ENCODE results near the gene NBPF9.
"Not testable (repeated sequence)": the region's sequence is repeated elsewhere in the genome, so short reads cannot be mapped to it uniquely, and the experiment has no call there.

NBPF9 gene

DNA sequence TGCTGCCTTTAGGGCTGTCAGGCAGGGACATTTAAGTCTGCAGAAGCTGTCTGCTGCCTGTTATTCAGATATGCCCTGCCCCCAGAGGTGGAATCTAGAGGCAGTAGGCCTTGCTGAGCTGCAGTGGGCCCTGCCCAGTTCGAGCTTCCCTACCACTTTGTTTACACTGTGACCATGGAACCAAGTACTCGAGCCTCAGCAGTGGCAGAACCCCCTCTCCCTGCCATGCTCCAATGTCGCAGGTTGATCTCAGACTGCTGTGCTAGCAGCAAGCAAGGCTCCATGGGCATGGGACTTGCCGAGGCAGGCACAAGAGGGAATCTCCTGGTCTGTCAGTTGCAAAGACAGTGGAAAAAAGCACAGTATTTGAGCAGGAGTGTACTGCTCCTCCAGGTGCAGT lies 60.3 kb downstream of the NBPF9 start:
- not testable (repeated sequence) for H3K27me3 Mint-ChIP-seq; H3K4me1 Mint-ChIP-seq; H3K27ac Mint-ChIP-seq; H3K36me3 Mint-ChIP-seq (ENCODE audit: low read depth); DNase-seq; ATAC-seq; H3K9me3 Mint-ChIP-seq; H3K4me3 Mint-ChIP-seq

DNA sequence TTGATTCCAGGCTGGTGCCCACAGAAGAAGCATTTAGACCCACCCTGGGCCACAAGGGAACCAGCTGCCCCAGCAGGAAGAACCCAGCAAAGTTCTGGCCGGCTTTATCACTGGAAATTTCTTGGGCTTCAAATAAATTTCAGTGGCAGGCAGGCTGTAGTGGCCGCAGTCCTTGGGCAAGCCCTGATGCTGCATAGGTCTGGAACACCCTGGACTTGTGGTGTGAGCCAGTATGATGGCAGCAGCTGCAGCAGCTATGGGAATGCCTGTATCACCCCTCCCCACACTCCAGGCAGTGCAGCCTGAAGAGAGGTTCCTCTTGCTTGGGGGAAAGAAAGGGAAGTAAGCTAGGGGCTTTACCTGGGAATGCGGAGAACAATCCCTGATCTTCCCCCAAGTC lies 69.4 kb downstream of the NBPF9 start:
- not testable (repeated sequence) for H3K27ac Mint-ChIP-seq; H3K4me3 Mint-ChIP-seq; DNase-seq; H3K9me3 Mint-ChIP-seq; H3K36me3 Mint-ChIP-seq (ENCODE audit: low read depth); H3K27me3 Mint-ChIP-seq; H3K4me1 Mint-ChIP-seq; ATAC-seq

GRCh38 chr1:149024327-149024726 lies 79.0 kb downstream of the NBPF9 start:
- H3K9me3 Mint-ChIP-seq; H3K36me3 Mint-ChIP-seq (ENCODE audit: low read depth); H3K4me3 Mint-ChIP-seq; ATAC-seq; H3K27me3 Mint-ChIP-seq; DNase-seq; H3K4me1 Mint-ChIP-seq; H3K27ac Mint-ChIP-seq: not testable (repeated sequence)

DNA sequence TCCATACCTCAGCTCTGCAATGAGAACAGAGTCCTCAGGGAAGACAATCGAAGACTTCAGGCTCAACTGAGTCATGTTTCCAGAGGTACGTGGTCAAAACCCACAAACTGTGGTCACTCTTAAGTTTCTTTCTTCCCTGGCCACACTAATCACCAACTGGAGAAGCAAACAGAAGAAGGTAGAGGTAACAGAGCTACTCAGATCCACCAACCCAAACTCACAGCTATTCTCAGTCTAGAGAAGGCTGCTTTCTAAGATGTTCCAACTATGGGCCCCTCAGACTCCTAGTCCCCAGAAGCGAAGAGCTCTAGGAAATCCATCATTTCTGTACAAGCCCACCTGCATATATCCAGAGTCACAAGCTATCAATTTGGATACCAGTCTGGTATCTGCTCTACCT lies 84.8 kb downstream of the NBPF9 start:
- not testable (repeated sequence) for H3K4me3 Mint-ChIP-seq; H3K36me3 Mint-ChIP-seq (ENCODE audit: low read depth); H3K27ac Mint-ChIP-seq; DNase-seq; H3K4me1 Mint-ChIP-seq; H3K9me3 Mint-ChIP-seq; H3K27me3 Mint-ChIP-seq
- peak; percentile 59 for ATAC-seq

DNA sequence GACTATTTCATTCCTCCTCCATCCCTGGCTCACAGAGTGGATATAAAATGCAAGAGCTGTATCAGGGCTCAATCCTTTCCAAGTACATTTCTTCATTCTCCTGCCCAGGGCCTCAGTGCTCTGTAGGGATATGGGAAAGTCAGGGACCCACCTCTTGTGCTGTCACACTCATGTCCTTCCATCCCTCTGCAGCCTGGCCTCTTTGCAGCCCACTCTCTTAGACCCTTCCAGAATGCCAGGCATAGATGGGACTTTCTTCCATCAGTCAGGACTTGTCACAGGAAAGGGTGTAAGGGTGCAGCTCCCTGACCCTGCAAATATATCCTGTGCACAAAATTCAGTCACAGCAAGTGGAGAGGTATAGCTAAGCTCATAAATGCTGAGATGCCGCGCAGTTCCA lies 86.7 kb downstream of the NBPF9 start:
- H3K27ac Mint-ChIP-seq; DNase-seq; H3K36me3 Mint-ChIP-seq (ENCODE audit: low read depth); H3K4me1 Mint-ChIP-seq; ATAC-seq; H3K4me3 Mint-ChIP-seq; H3K27me3 Mint-ChIP-seq; H3K9me3 Mint-ChIP-seq: not testable (repeated sequence)

DNA sequence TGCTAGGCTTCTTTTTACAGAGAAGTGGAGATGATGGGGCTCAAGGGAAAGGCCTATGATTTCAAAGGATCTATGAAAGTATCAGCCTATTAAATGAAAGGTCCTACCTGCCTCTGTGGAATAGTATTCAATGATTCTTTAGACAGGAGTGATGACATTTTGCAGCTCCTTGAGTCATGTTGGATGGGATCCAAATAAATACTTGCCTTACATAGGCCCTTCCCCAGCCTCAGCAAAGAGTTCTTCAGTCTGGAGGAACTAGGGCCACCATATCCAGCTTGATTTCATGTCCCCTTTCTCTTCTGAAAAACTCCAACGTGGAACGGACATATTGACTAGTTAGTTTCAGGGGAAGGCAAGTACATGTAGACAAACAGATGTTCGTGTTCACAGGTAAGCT lies 87.8 kb downstream of the NBPF9 start:
- H3K36me3 Mint-ChIP-seq (ENCODE audit: low read depth); H3K4me1 Mint-ChIP-seq; H3K27ac Mint-ChIP-seq; H3K27me3 Mint-ChIP-seq; ATAC-seq; DNase-seq; H3K9me3 Mint-ChIP-seq; H3K4me3 Mint-ChIP-seq: not testable (repeated sequence)

DNA sequence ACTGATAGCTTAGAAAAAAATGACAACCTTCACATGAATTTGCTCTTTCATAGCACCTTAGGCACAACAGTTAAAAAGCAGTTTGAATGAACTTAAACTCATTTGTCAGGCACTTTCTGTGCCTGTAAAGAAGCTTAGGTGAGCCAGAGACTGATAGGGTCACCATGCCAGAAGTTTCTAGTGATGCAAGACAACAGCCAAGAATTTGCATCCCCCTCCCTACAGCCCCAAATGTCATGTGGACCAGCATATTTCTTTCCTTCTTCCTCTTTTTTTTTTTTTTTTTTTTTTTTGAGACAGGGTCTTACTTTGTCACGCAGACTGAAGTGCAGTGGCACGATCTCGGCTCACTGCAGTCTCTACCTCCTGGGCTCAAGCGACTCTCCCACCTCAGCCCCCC lies 89.8 kb downstream of the NBPF9 start:
- not testable (repeated sequence) for H3K27me3 Mint-ChIP-seq; H3K4me1 Mint-ChIP-seq; DNase-seq; H3K9me3 Mint-ChIP-seq; ATAC-seq; H3K4me3 Mint-ChIP-seq; H3K36me3 Mint-ChIP-seq (ENCODE audit: low read depth); H3K27ac Mint-ChIP-seq

- H3K9me3 Mint-ChIP-seq; H3K4me3 Mint-ChIP-seq; DNase-seq; H3K27me3 Mint-ChIP-seq; H3K4me1 Mint-ChIP-seq; H3K36me3 Mint-ChIP-seq (ENCODE audit: low read depth); H3K27ac Mint-ChIP-seq; ATAC-seq: not testable (repeated sequence)
Measured at GRCh38 chr1:149012599-149012998, 90.8 kb downstream of the NBPF9 start.

GRCh38 chr1:149009761-149010160 lies 93.6 kb downstream of the NBPF9 start:
- not testable (repeated sequence) for ATAC-seq; H3K27me3 Mint-ChIP-seq; H3K36me3 Mint-ChIP-seq (ENCODE audit: low read depth); H3K9me3 Mint-ChIP-seq; DNase-seq; H3K4me1 Mint-ChIP-seq; H3K27ac Mint-ChIP-seq; H3K4me3 Mint-ChIP-seq

GRCh38 chr1:149008769-149009168 lies 94.6 kb downstream of the NBPF9 start:
- not testable (repeated sequence) for H3K36me3 Mint-ChIP-seq (ENCODE audit: low read depth); H3K4me3 Mint-ChIP-seq; H3K27me3 Mint-ChIP-seq; H3K27ac Mint-ChIP-seq; H3K4me1 Mint-ChIP-seq; H3K9me3 Mint-ChIP-seq; DNase-seq; ATAC-seq

- H3K9me3 Mint-ChIP-seq; H3K4me3 Mint-ChIP-seq; DNase-seq; H3K27me3 Mint-ChIP-seq; H3K27ac Mint-ChIP-seq; ATAC-seq; H3K36me3 Mint-ChIP-seq (ENCODE audit: low read depth); H3K4me1 Mint-ChIP-seq: not testable (repeated sequence)
Measured at GRCh38 chr1:149008326-149008725, 95.0 kb downstream of the NBPF9 start.
